ENCODE measurements around the gene XK.

- TF ChIP-seq CTCF (conservative IDR thresholded peaks at IDR 0.05; ENCODE audit: low read depth, low read length): no peak
- TF ChIP-seq EZH2 (IDR thresholded peaks at IDR 0.05; ENCODE audit: borderline replicate concordance, low read depth, low read length, poor library complexity, severe bottlenecking): no peak
Observed at GRCh38 chrX:37779857-37780256, 94.3 kb downstream of the XK start, which contains the start of gene CYBB.
